CD4-positive, CD25-positive, alpha-beta regulatory T cell (primary cell): ENCODE results near the gene KAZN. TPM values are rescaled to one million over a fixed set of nuclear protein-coding genes. Genes with fewer than 3 reads are reported as not detected.

ENCODE experiments used
- ATAC-seq, 2 donors: fragments of 150-1000 bp; cut with Tn5 transposase; one replicate each; pipeline ENCODE4 v1.10.0; 2021; ENCODE audit warnings: low read depth in 2 of 2, moderate number of reproducible peaks in 2 of 2, moderate library complexity in 1 of 2
- DNase-seq, 3 donors: peaks; one replicate each; pipeline versions ENCODE4 v3.0.0 to v3.0.0-alpha.2; 2012 to 2022; ENCODE audit warnings: mixed read lengths in 1 of 3
- H3K27ac ChIP-seq: one replicate; pipeline ENCODE4 v1.7.0; 2013; ENCODE audit warnings: mild to moderate bottlenecking, low read length; ENCODE audit not compliant: insufficient read depth, poor library complexity, severe bottlenecking
- H3K27me3 ChIP-seq: one replicate; pipeline ENCODE4 v1.7.0; 2013; ENCODE audit warnings: low read length; ENCODE audit not compliant: control insufficient read depth, insufficient read depth
- H3K36me3 ChIP-seq: one replicate; pipeline ENCODE4 v1.7.0; 2013; ENCODE audit warnings: mild to moderate bottlenecking, low read length, moderate library complexity; ENCODE audit not compliant: control insufficient read depth, insufficient read depth
- H3K4me1 ChIP-seq: 2 replicates; pipeline ENCODE4 v1.7.0; 2013; ENCODE audit warnings: mild to moderate bottlenecking, low read length; ENCODE audit not compliant: insufficient read depth, control insufficient read depth, poor library complexity, severe bottlenecking
- H3K4me3 ChIP-seq: one replicate; pipeline ENCODE4 v1.7.0; 2013; ENCODE audit warnings: low read depth, mild to moderate bottlenecking, low read length, moderate library complexity
- H3K9me3 ChIP-seq, 2 experiments: 1 replicate in 1 of 2; 2 replicates in 1 of 2; pipeline ENCODE4 v1.7.0; 2013; ENCODE audit warnings: low read length in 2 of 2, mild to moderate bottlenecking in 1 of 2, moderate library complexity in 1 of 2; ENCODE audit not compliant: control insufficient read depth in 2 of 2
- H3K27ac Mint-ChIP-seq, 3 donors: one replicate each; pipeline ENCODE4 v1.8.0; 2020 to 2022; ENCODE audit warnings: mild to moderate bottlenecking in 3 of 3, mixed read lengths in 3 of 3, moderate library complexity in 2 of 3
- H3K27me3 Mint-ChIP-seq: one replicate; pipeline ENCODE4 v1.8.0; 2022; ENCODE audit warnings: mild to moderate bottlenecking, mixed read lengths
- H3K36me3 Mint-ChIP-seq: one replicate; pipeline ENCODE4 v1.8.0; 2020; ENCODE audit warnings: mixed read lengths
- H3K4me1 Mint-ChIP-seq, 4 donors: one replicate each; pipeline ENCODE4 v1.8.0; 2020 to 2022; ENCODE audit warnings: mixed read lengths in 4 of 4, mild to moderate bottlenecking in 1 of 4
- H3K4me3 Mint-ChIP-seq, 4 donors: one replicate each; pipeline ENCODE4 v1.8.0; 2020 to 2022; ENCODE audit warnings: mild to moderate bottlenecking in 4 of 4, mixed read lengths in 4 of 4, moderate library complexity in 3 of 4
- H3K9me3 Mint-ChIP-seq, 7 donors: one replicate each; pipeline ENCODE4 v1.8.0; 2020 to 2022; ENCODE audit warnings: mixed read lengths in 7 of 7, mild to moderate bottlenecking in 3 of 7, moderate library complexity in 2 of 7
- polyA plus RNA-seq, 4 donors: library from polyadenylated mRNA; unstranded; fragments of 300-500 nt; fragmentation: Illumina TruSeq; gene quantifications; one replicate each; pipeline ENCODE4 v1.2.3, GENCODE V29; 2021
- total RNA-seq: library from RNA; stranded (reverse); gene quantifications from one replicate; pipeline ENCODE4 v1.2.3, GENCODE V29; 2022

The KAZN gene
- total and polyA plus RNA-seq, 5 donors from 2014 or later: not detected

GRCh38 chr1:15107058-15107687 is 508.7 kb downstream of the KAZN start:
- Mint-ChIP-seq H3K4me1 (peaks cover 0 to 2% (median 0%) of the 10 kb centered on the region in 4 donors), H3K9me3 (peaks cover 0 to 3% (median 0%) of the 10 kb centered on the region in 7 donors), H3K36me3 (no peaks in the 10 kb centered on the region), H3K27me3 (peaks cover 17% of the 10 kb centered on the region), H3K27ac (no peak overlapping the region), H3K4me3 (no peak overlapping the region)
- no peaks in the 10 kb centered on the region for H3K9me3 ChIP-seq
- DNase-seq (no peak), ATAC-seq (no peak)
- H3K36me3 ChIP-seq: no peaks in the 10 kb centered on the region
- H3K4me3 ChIP-seq: no peak overlapping the region
- no peak overlapping the region for H3K27ac ChIP-seq
- H3K27me3 ChIP-seq: no peaks in the 10 kb centered on the region
- H3K4me1 ChIP-seq: peaks cover 1% of the 10 kb centered on the region

- DNase-seq (no peak), ATAC-seq (no peak)
- Mint-ChIP-seq H3K4me3 (no peak overlapping the region), H3K27me3 (peaks cover 17% of the 10 kb centered on the region), H3K27ac (no peak overlapping the region), H3K36me3 (no peaks in the 10 kb centered on the region), H3K9me3 (peaks cover 0 to 3% (median 0%) of the 10 kb centered on the region in 7 donors), H3K4me1 (peaks cover 0 to 4% (median under 1%) of the 10 kb centered on the region in 4 donors)
- Histone ChIP-seq H3K4me1 (peaks cover 7% of the 10 kb centered on the region), H3K36me3 (no peaks in the 10 kb centered on the region), H3K27me3 (no peaks in the 10 kb centered on the region), H3K27ac (no peak overlapping the region), H3K4me3 (no peak overlapping the region), H3K9me3 (no peaks in the 10 kb centered on the region)
These were observed 509.4 kb downstream of the KAZN start for GRCh38 chr1:15107911-15108310.

DNA sequence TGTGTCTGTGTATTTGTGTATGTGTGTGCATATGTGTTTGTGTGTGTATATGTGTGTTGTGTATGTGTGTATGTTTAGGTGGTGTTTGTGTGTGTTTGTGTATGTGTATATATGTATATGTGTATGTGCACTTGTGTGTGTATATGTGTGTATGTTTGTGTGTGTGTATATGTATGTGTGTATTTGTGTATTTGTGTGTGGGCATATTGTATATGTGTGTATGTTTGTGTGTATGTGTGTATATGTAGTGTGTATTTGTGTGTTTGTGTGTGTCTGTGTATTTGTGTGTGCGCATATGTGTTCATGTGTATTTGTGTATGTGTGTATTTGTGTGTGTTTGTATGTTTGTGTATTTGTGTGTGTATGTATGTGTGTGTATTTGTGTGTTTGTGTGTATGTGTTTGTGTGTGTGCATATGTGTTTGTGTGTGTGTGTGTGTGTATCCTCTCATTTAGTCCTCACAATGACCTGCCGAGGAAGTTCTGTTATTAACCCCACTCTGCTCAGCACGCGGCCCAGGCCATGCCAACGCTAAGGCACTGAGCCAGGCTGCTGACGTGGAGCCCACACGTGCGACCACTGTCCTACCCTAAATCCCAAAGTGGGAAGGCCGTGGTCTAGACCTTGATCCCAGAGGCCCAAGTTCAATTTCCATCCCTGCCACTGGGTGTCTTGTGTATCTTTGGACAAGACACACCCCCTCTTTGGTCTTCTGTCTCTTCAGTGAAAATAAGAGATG is 511.8 kb downstream of the KAZN start:
- Mint-ChIP-seq H3K4me1 (peaks cover 0 to 4% (median under 1%) of the 10 kb centered on the region in 4 donors), H3K27me3 (peaks cover 8% of the 10 kb centered on the region), H3K27ac (no peak overlapping the region), H3K36me3 (no peaks in the 10 kb centered on the region), H3K4me3 (no peak overlapping the region), H3K9me3 (no peaks in the 10 kb centered on the region)
- no peak for DNase-seq
- Histone ChIP-seq H3K4me3 (no peak overlapping the region), H3K4me1 (peaks cover 7% of the 10 kb centered on the region), H3K27ac (no peak overlapping the region), H3K9me3 (no peaks in the 10 kb centered on the region), H3K27me3 (no peaks in the 10 kb centered on the region), H3K36me3 (no peaks in the 10 kb centered on the region)
- ATAC-seq: no peak

GRCh38 chr1:15110867-15111230 is 512.4 kb downstream of the KAZN start:
- H3K27me3 ChIP-seq: no peaks in the 10 kb centered on the region
- H3K36me3 ChIP-seq: no peaks in the 10 kb centered on the region
- Mint-ChIP-seq H3K9me3 (no peaks in the 10 kb centered on the region), H3K36me3 (no peaks in the 10 kb centered on the region), H3K27ac (no peak overlapping the region), H3K4me1 (peaks cover 0 to 4% (median under 1%) of the 10 kb centered on the region in 4 donors), H3K27me3 (peaks cover 4% of the 10 kb centered on the region), H3K4me3 (no peak overlapping the region)
- no peak overlapping the region for H3K27ac ChIP-seq
- H3K4me3 ChIP-seq: no peak overlapping the region
- H3K9me3 ChIP-seq: no peaks in the 10 kb centered on the region
- DNase-seq: no peak
- no peak for ATAC-seq
- peaks cover 7% of the 10 kb centered on the region for H3K4me1 ChIP-seq

DNA sequence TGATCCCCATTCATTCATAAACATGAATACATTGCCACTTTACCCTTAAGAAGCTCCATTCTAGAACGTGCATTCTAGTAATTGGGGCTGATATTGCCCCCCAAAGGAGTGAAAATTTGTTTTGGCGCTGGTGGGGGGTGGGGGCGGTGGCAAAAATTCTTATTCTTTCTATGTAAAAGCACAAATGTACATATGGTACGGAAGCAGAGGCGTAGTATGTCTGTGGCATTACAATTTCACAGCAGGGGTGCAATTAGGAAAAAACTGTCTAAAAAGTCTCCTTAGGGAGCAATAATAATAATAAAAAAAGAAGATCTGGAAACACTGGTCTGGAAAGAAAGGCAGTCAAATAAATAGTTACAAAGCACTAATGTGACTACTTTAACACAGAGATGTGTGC is 514.7 kb downstream of the KAZN start:
- DNase-seq (no peak), ATAC-seq (no peak)
- no peaks in the 10 kb centered on the region for H3K9me3 Mint-ChIP-seq
- H3K4me1 Mint-ChIP-seq: peaks cover 0 to 4% (median under 1%) of the 10 kb centered on the region in 4 donors
- no peaks in the 10 kb centered on the region for H3K27me3 Mint-ChIP-seq
- Histone ChIP-seq H3K4me1 (peaks cover 7% of the 10 kb centered on the region), H3K4me3 (no peak overlapping the region), H3K9me3 (no peaks in the 10 kb centered on the region), H3K27me3 (no peaks in the 10 kb centered on the region), H3K36me3 (no peaks in the 10 kb centered on the region), H3K27ac (no peak overlapping the region)
- H3K4me3 Mint-ChIP-seq: no peak overlapping the region
- H3K36me3 Mint-ChIP-seq: no peaks in the 10 kb centered on the region
- no peak overlapping the region for H3K27ac Mint-ChIP-seq

GRCh38 chr1:15114884-15115283 is 516.4 kb downstream of the KAZN start:
- Histone ChIP-seq H3K27me3 (no peaks in the 10 kb centered on the region), H3K9me3 (no peaks in the 10 kb centered on the region), H3K36me3 (no peaks in the 10 kb centered on the region), H3K4me1 (peaks cover 7% of the 10 kb centered on the region), H3K4me3 (no peak overlapping the region), H3K27ac (no peak overlapping the region)
- Mint-ChIP-seq H3K4me3 (no peak overlapping the region), H3K4me1 (peaks cover 0 to 4% (median under 1%) of the 10 kb centered on the region in 4 donors), H3K36me3 (no peaks in the 10 kb centered on the region), H3K9me3 (no peaks in the 10 kb centered on the region), H3K27ac (no peak overlapping the region), H3K27me3 (no peaks in the 10 kb centered on the region)
- DNase-seq (no peak), ATAC-seq (no peak)

GRCh38 chr1:15115542-15116330 is 517.3 kb downstream of the KAZN start:
- Histone ChIP-seq H3K27ac (no peak overlapping the region), H3K9me3 (no peaks in the 10 kb centered on the region), H3K4me1 (peaks cover 7% of the 10 kb centered on the region), H3K36me3 (no peaks in the 10 kb centered on the region), H3K4me3 (no peak overlapping the region), H3K27me3 (no peaks in the 10 kb centered on the region)
- ATAC-seq (no peak), DNase-seq (no peak)
- Mint-ChIP-seq H3K27me3 (no peaks in the 10 kb centered on the region), H3K36me3 (no peaks in the 10 kb centered on the region), H3K9me3 (no peaks in the 10 kb centered on the region), H3K4me1 (peaks cover 0 to 4% (median under 1%) of the 10 kb centered on the region in 4 donors), H3K4me3 (no peak overlapping the region), H3K27ac (no peak overlapping the region)
